ENCODE data around the gene TSPAN7.

DNA sequence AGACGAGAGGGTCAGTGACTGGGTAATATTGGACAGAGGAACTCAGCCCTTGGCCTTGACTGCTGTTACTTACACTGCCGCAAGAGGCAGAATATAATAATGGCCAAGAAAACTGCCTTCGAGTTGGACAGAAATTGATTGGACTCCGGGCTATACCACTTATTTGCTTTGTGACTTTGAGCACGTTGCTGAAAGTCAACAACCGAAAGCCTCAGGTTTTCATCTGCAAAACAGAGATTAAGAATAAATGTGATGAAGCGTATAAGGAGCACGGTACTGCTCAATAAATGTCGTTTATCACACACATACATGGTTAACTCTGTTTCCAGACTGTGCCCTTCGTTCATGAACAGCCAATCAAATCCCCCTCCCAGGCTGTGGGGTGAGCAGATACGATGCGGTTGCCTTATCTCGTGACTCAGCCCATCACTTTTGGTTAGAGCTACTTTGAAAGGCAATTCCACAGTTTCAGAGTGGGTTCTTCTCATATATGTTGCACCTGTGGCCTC, 91.6 kb downstream of the TSPAN7 start:
- no peak for TF ChIP-seq ZFP30 (CRISPR knock-in tag; IDR thresholded peaks at IDR 0.05)
- TF ChIP-seq ARNTL (CRISPR knock-in tag; IDR thresholded peaks at IDR 0.05; ENCODE audit: borderline replicate concordance, low read depth) = no peak
- no peak for TF ChIP-seq BACH2 (CRISPR knock-in tag; IDR thresholded peaks at IDR 0.05; ENCODE audit: borderline replicate concordance)
- TF ChIP-seq, protein P1, sequence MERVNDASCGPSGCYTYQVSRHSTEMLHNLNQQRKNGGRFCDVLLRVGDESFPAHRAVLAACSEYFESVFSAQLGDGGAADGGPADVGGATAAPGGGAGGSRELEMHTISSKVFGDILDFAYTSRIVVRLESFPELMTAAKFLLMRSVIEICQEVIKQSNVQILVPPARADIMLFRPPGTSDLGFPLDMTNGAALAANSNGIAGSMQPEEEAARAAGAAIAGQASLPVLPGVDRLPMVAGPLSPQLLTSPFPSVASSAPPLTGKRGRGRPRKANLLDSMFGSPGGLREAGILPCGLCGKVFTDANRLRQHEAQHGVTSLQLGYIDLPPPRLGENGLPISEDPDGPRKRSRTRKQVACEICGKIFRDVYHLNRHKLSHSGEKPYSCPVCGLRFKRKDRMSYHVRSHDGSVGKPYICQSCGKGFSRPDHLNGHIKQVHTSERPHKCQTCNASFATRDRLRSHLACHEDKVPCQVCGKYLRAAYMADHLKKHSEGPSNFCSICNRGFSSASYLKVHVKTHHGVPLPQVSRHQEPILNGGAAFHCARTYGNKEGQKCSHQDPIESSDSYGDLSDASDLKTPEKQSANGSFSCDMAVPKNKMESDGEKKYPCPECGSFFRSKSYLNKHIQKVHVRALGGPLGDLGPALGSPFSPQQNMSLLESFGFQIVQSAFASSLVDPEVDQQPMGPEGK (CRISPR knock-in tag; IDR thresholded peaks at IDR 0.05; ENCODE audit: borderline replicate concordance) = no peak
- TF ChIP-seq SNAI2 (CRISPR knock-in tag; IDR thresholded peaks at IDR 0.05) = no peak
- TF ChIP-seq, protein P2, sequence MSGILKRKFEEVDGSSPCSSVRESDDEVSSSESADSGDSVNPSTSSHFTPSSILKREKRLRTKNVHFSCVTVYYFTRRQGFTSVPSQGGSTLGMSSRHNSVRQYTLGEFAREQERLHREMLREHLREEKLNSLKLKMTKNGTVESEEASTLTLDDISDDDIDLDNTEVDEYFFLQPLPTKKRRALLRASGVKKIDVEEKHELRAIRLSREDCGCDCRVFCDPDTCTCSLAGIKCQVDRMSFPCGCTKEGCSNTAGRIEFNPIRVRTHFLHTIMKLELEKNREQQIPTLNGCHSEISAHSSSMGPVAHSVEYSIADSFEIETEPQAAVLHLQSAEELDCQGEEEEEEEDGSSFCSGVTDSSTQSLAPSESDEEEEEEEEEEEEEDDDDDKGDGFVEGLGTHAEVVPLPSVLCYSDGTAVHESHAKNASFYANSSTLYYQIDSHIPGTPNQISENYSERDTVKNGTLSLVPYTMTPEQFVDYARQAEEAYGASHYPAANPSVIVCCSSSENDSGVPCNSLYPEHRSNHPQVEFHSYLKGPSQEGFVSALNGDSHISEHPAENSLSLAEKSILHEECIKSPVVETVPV (CRISPR knock-in tag; IDR thresholded peaks at IDR 0.05) = no peak
- no peak for TF ChIP-seq ISL1 (CRISPR knock-in tag; IDR thresholded peaks at IDR 0.05)
- TF ChIP-seq ZNF70 (CRISPR knock-in tag; IDR thresholded peaks at IDR 0.05) = no peak
- TF ChIP-seq, protein P3, sequence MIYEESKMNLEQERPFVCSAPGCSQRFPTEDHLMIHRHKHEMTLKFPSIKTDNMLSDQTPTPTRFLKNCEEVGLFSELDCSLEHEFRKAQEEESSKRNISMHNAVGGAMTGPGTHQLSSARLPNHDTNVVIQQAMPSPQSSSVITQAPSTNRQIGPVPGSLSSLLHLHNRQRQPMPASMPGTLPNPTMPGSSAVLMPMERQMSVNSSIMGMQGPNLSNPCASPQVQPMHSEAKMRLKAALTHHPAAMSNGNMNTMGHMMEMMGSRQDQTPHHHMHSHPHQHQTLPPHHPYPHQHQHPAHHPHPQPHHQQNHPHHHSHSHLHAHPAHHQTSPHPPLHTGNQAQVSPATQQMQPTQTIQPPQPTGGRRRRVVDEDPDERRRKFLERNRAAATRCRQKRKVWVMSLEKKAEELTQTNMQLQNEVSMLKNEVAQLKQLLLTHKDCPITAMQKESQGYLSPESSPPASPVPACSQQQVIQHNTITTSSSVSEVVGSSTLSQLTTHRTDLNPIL (CRISPR knock-in tag; IDR thresholded peaks at IDR 0.05; ENCODE audit: low read depth) = no peak
- TF ChIP-seq CSDC2 (CRISPR knock-in tag; IDR thresholded peaks at IDR 0.05) = no peak
- TF ChIP-seq ZFP3 (CRISPR knock-in tag; IDR thresholded peaks at IDR 0.05) = no peak

All from SK-N-SH treated with all-trans-retinoic acid at 6 μM for 48 hours (cell line).